SW480 (cell line): ENCODE data around the gene ARHGAP15.
"Not testable (repeated sequence)": the region's sequence is repeated elsewhere in the genome, so short reads cannot be mapped to it uniquely, and the experiment has no call there.

ENCODE experiments used
- DNase-seq: peaks from one replicate; pipeline ENCODE4 v3.0.0-alpha.2; 2016; ENCODE audit warnings: low spot score

The ARHGAP15 gene

GRCh38 chr2:143530758-143531157 lies 401.5 kb downstream of the ARHGAP15 start:
- no peak for DNase-seq

GRCh38 chr2:143532061-143532460 lies 402.8 kb downstream of the ARHGAP15 start:
- DNase-seq, result no peak

GRCh38 chr2:143533846-143534245 lies 404.6 kb downstream of the ARHGAP15 start:
- no peak for DNase-seq

- DNase-seq, result no peak
These were observed 406.6 kb downstream of the ARHGAP15 start for GRCh38 chr2:143535802-143536201.

GRCh38 chr2:143541899-143542298 lies 412.7 kb downstream of the ARHGAP15 start:
- not testable (repeated sequence) for DNase-seq

GRCh38 chr2:143545059-143545948 lies 416.1 kb downstream of the ARHGAP15 start:
- no peak for DNase-seq

- DNase-seq, result no peak
These were observed 416.7 kb downstream of the ARHGAP15 start for GRCh38 chr2:143545949-143546255.

- DNase-seq, result no peak
These were observed 418.8 kb downstream of the ARHGAP15 start for GRCh38 chr2:143548032-143548431.

GRCh38 chr2:143550500-143550899 lies 421.3 kb downstream of the ARHGAP15 start:
- DNase-seq, result no peak

GRCh38 chr2:143551971-143552650 lies 422.9 kb downstream of the ARHGAP15 start:
- no peak for DNase-seq

- no peak for DNase-seq
These were observed 424.0 kb downstream of the ARHGAP15 start for GRCh38 chr2:143553261-143553660.

- DNase-seq, result no peak
These were observed 429.4 kb downstream of the ARHGAP15 start for GRCh38 chr2:143558665-143559064.

- no peak for DNase-seq
These were observed 429.9 kb downstream of the ARHGAP15 start for GRCh38 chr2:143559147-143559546.

- no peak for DNase-seq
These were observed 431.5 kb downstream of the ARHGAP15 start for GRCh38 chr2:143560724-143561123.

GRCh38 chr2:143564419-143564818 lies 435.2 kb downstream of the ARHGAP15 start:
- no peak for DNase-seq

- DNase-seq, result no peak
These were observed 442.5 kb downstream of the ARHGAP15 start for GRCh38 chr2:143571747-143572146.

- DNase-seq, result no peak
These were observed 443.2 kb downstream of the ARHGAP15 start for GRCh38 chr2:143572421-143572820.

GRCh38 chr2:143574069-143574468 lies 444.9 kb downstream of the ARHGAP15 start:
- DNase-seq, result no peak

- DNase-seq, result peak; percentile 1
These were observed 446.1 kb downstream of the ARHGAP15 start for GRCh38 chr2:143575340-143575739.

GRCh38 chr2:143577489-143577888 lies 448.3 kb downstream of the ARHGAP15 start:
- no peak for DNase-seq

GRCh38 chr2:143579456-143579855 lies 450.2 kb downstream of the ARHGAP15 start:
- DNase-seq, result no peak

- DNase-seq, result no peak
These were observed 451.9 kb downstream of the ARHGAP15 start for GRCh38 chr2:143581134-143581533.

GRCh38 chr2:143582046-143582747 lies 453.0 kb downstream of the ARHGAP15 start:
- no peak for DNase-seq
